OCI-LY7 (cell line): ENCODE measurements around the gene LCE1D. TPM values are rescaled to one million over a fixed set of nuclear protein-coding genes. Genes with fewer than 3 reads are reported as not detected.

ENCODE experiments used
- BruUV-seq: library from RNA; stranded (reverse); fragments of 400-500 nt; replicated peaks from 2 replicates; lab custom pipeline; 2021; lab: Mats Ljungman, UMichigan
- CTCF ChIA-PET: fragments of 300-600 bp; sonication (Branson Sonifier 250); formaldehyde crosslinking; loops from one replicate; lab custom pipeline; 2022; ENCODE audit warnings: antibody characterized with exemption; ENCODE audit not compliant: unreplicated experiment; lab: Charles Lee
- POLR2A ChIA-PET: fragments of 300-600 bp; sonication (Branson Sonifier 250); formaldehyde crosslinking; loops from one replicate; lab custom pipeline; 2022; ENCODE audit warnings: antibody characterized with exemption; lab: Charles Lee
- DNase-seq: peaks from one replicate; pipeline ENCODE4 v3.0.0-alpha.2; 2015; ENCODE audit warnings: low spot score
- H2AFZ ChIP-seq: fragments of 200-600 bp; sonication (generic), shearing (Covaris generic); 2 replicates; pipeline ENCODE4 v1.6.1; 2014; ENCODE audit warnings: mild to moderate bottlenecking, antibody characterized with exemption, low read length, moderate library complexity
- H3K27ac ChIP-seq: fragments of 200-600 bp; sonication (generic); 2 replicates; pipeline ENCODE4 v1.5.1; 2014; ENCODE audit warnings: mixed run types, low read depth, mild to moderate bottlenecking, moderate library complexity, low read length, inconsistent platforms; ENCODE audit not compliant: poor library complexity, severe bottlenecking
- H3K36me3 ChIP-seq: fragments of 200-600 bp; sonication (generic); 2 replicates; pipeline ENCODE4 v1.6.1; 2014; ENCODE audit warnings: mild to moderate bottlenecking, antibody characterized with exemption, low read length, moderate library complexity, mixed read lengths; ENCODE audit not compliant: insufficient read depth
- H3K4me1 ChIP-seq: fragments of 200-600 bp; sonication (generic); 2 replicates; pipeline ENCODE4 v1.5.1; 2014; ENCODE audit warnings: mild to moderate bottlenecking, low read length; ENCODE audit not compliant: insufficient read depth, poor library complexity, severe bottlenecking
- H3K4me2 ChIP-seq: fragments of 200-600 bp; sonication (generic); 2 replicates; pipeline ENCODE4 v1.6.1; 2014; ENCODE audit warnings: mild to moderate bottlenecking, low read length
- H3K4me3 ChIP-seq: fragments of 200-600 bp; sonication (generic); 2 replicates; pipeline ENCODE4 v1.5.1; 2014; ENCODE audit warnings: mild to moderate bottlenecking, low read depth, low read length; ENCODE audit not compliant: poor library complexity, severe bottlenecking
- H3K79me2 ChIP-seq: fragments of 200-600 bp; sonication (generic); 2 replicates; pipeline ENCODE4 v1.6.1; 2016; ENCODE audit warnings: low read depth, mild to moderate bottlenecking, low read length, moderate library complexity, mixed read lengths; ENCODE audit not compliant: insufficient read depth
- H3K9me2 ChIP-seq: fragments of 200-600 bp; sonication (generic); 2 replicates; pipeline ENCODE4 v1.6.1; 2016; ENCODE audit warnings: mild to moderate bottlenecking, low read length, mixed read lengths; ENCODE audit not compliant: insufficient read depth
- H3K9me3 ChIP-seq: fragments of 200-600 bp; sonication (generic); 2 replicates; pipeline ENCODE4 v1.6.1; 2014; ENCODE audit warnings: mild to moderate bottlenecking, mixed run types, low read length, mixed read lengths
- H4K20me1 ChIP-seq: fragments of 200-600 bp; sonication (generic); 2 replicates; pipeline ENCODE4 v1.6.1; 2014; ENCODE audit warnings: mild to moderate bottlenecking, antibody characterized with exemption, low read length, moderate library complexity, mixed read lengths; ENCODE audit not compliant: insufficient read depth
- CTCF ChIP-seq: fragments of 200-600 bp; sonication (generic); conservative IDR thresholded peaks from 2 replicates; pipeline ENCODE4 v1.5.1; 2014; ENCODE audit warnings: mild to moderate bottlenecking, antibody characterized with exemption, low read length, moderate library complexity, mixed read lengths
- EZH2phosphoT487 ChIP-seq: fragments of 200-600 bp; sonication (generic); IDR thresholded peaks from 2 replicates; pipeline ENCODE4 v1.6.1; 2018; ENCODE audit warnings: low read depth, borderline replicate concordance, mild to moderate bottlenecking, mixed run types, antibody characterized with exemption, low read length, moderate library complexity, mixed read lengths
- intact Hi-C: fragments of 100-400 bp; cut with micrococcal nuclease; formaldehyde crosslinking; loops from one replicate; pipeline ENCODE4 v1.10.0; 2022; ENCODE audit not compliant: unreplicated experiment
- total RNA-seq, 2 experiments: library from RNA; depleted of rRNA in 1 of 2; stranded (reverse); fragments of >200 nt in 1 of 2; shearing (Covaris generic) in 1 of 2; gene quantifications; 2 replicates each; pipeline ENCODE4 v1.2.3, GENCODE V29; 2014 to 2022

The LCE1D gene
- total RNA-seq, 2 experiments from 2014 or later, result not detected

GRCh38 chr1:152760551-152761190 lies 35.9 kb upstream of the LCE1D start:
- no peak overlapping the region for H2AFZ ChIP-seq
- no TSS peak for BruUV-seq
- intact Hi-C loops, result no loop called here
- DNase-seq, result no peak
- ChIA-PET CTCF (no interaction called here), POLR2A (no interaction called here)
- H3K9me3 ChIP-seq, result no peaks in the 10 kb centered on the region
- no peaks in the 10 kb centered on the region for H3K9me2 ChIP-seq
- no peak overlapping the region for H3K4me3 ChIP-seq
- no peak for TF ChIP-seq CTCF
- H3K27ac ChIP-seq, result no peak overlapping the region
- H3K4me2 ChIP-seq, result no peak overlapping the region
- H3K4me1 ChIP-seq, result no peaks in the 10 kb centered on the region
- H3K79me2 ChIP-seq, result no peaks in the 10 kb centered on the region
- H3K36me3 ChIP-seq, result no peaks in the 10 kb centered on the region
- no peaks in the 10 kb centered on the region for H4K20me1 ChIP-seq

GRCh38 chr1:152761609-152762213 lies 34.8 kb upstream of the LCE1D start:
- H4K20me1 ChIP-seq, result no peaks in the 10 kb centered on the region
- TF ChIP-seq CTCF (no peak), EZH2phosphoT487 (no peak)
- intact Hi-C loops, result no loop called here
- no peaks in the 10 kb centered on the region for H3K9me2 ChIP-seq
- no peak overlapping the region for H3K4me2 ChIP-seq
- no peak for DNase-seq
- no TSS peak for BruUV-seq
- no peaks in the 10 kb centered on the region for H3K36me3 ChIP-seq
- POLR2A ChIA-PET, result no interaction called here
- H3K4me3 ChIP-seq, result no peak overlapping the region
- no peaks in the 10 kb centered on the region for H3K79me2 ChIP-seq
- no peak overlapping the region for H3K27ac ChIP-seq
- H3K4me1 ChIP-seq, result no peaks in the 10 kb centered on the region
- H2AFZ ChIP-seq, result no peak overlapping the region
- CTCF ChIA-PET, result no interaction called here
- H3K9me3 ChIP-seq, result no peaks in the 10 kb centered on the region

- Histone ChIP-seq H3K4me1 (no peaks in the 10 kb centered on the region), H3K9me2 (no peaks in the 10 kb centered on the region), H3K79me2 (no peaks in the 10 kb centered on the region), H3K9me3 (no peaks in the 10 kb centered on the region), H2AFZ (no peak overlapping the region), H3K4me3 (no peak overlapping the region), H4K20me1 (no peaks in the 10 kb centered on the region), H3K4me2 (no peak overlapping the region), H3K27ac (no peak overlapping the region), H3K36me3 (no peaks in the 10 kb centered on the region)
- CTCF ChIA-PET, result no interaction called here
- TF ChIP-seq CTCF, result no peak
- no peak for TF ChIP-seq EZH2phosphoT487
- BruUV-seq, result no TSS peak
- POLR2A ChIA-PET, result no interaction called here
- intact Hi-C loops, result no loop called here
- no peak for DNase-seq
Observed at GRCh38 chr1:152768847-152769533, 27.5 kb upstream of the LCE1D start.
